DMS79 (cell line): Measurements from ENCODE around the gene SLC9A5.

Experiments used
- DNase-seq: peaks from one replicate; lab custom pipeline; 2025; lab: John Stamatoyannopoulos, UW

Gene SLC9A5

GRCh38 chr16:67241008-67241900 is 7.5 kb upstream of the SLC9A5 start:
- DNase-seq, result no peak

GRCh38 chr16:67242138-67242730 is 6.5 kb upstream of the SLC9A5 start:
- no peak for DNase-seq

- no peak for DNase-seq
These were observed 5.3 kb upstream of the SLC9A5 start for GRCh38 chr16:67243481-67243880.

GRCh38 chr16:67244387-67245185 is 4.2 kb upstream of the SLC9A5 start:
- no peak for DNase-seq

- DNase-seq, result no peak
These were observed 3.6 kb upstream of the SLC9A5 start for GRCh38 chr16:67245186-67245585.

- no peak for DNase-seq
These were observed 3.1 kb upstream of the SLC9A5 start for GRCh38 chr16:67245674-67246080.

GRCh38 chr16:67246081-67246755 is 2.6 kb upstream of the SLC9A5 start:
- peak; percentile 5 for DNase-seq

- DNase-seq, result peak; percentile 50
These were observed 2.0 kb upstream of the SLC9A5 start for GRCh38 chr16:67246756-67247191.

- DNase-seq, result peak; percentile 79
These were observed 1.3 kb upstream of the SLC9A5 start, which contains the start of gene FHOD1 for GRCh38 chr16:67247192-67248072. TSS of gene FHOD1 (minus strand) at chr16:67247481. CDS start at chr16:67247410, 71 bp downstream.

GRCh38 chr16:67248073-67248400 is 742 bp upstream of the SLC9A5 start:
- DNase-seq, result no peak

GRCh38 chr16:67249178-67250044 is 632 bp downstream of the SLC9A5 start:
- no peak for DNase-seq

- no peak for DNase-seq
These were observed 1.2 kb downstream of the SLC9A5 start for GRCh38 chr16:67250045-67250327.

GRCh38 chr16:67252609-67253497 is 4.1 kb downstream of the SLC9A5 start:
- DNase-seq, result no peak

- no peak for DNase-seq
These were observed 6.2 kb downstream of the SLC9A5 start for GRCh38 chr16:67254801-67255552.

- DNase-seq, result no peak
These were observed 6.9 kb downstream of the SLC9A5 start for GRCh38 chr16:67255553-67256221.

GRCh38 chr16:67256701-67257230 is 8.0 kb downstream of the SLC9A5 start:
- no peak for DNase-seq

GRCh38 chr16:67257486-67258160 is 8.8 kb downstream of the SLC9A5 start:
- no peak for DNase-seq
